Measurements from ENCODE around the gene LDHAL6B. TPM values are rescaled to one million over a fixed set of nuclear protein-coding genes. Genes with fewer than 3 reads are reported as not detected.
A peak's percentile ranks its signal among the peaks of the same experiment; 100 is the strongest.

Gene LDHAL6B
- total RNA-seq, 1 experiment from 2014 or later: not detected

DNA sequence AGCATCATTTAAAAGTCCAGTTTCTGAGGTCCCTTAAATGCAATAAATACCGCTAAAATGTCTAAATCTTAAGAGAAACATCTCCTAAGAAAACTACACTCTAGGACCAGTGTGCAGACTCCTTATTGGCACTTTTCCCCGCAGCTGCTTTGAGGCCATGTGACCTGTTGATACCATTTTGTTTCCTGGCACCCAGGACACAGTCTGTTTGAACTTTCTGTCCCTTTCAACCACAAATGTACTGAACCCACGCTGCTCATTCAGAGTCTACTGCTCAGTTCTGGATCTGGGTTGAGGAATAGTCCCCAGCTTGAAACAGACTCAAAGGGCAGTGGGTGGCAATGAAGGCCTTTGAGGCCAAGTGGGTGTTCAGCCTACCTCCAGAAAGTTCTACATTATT lies 17.1 kb downstream of the LDHAL6B start:
- Mint-ChIP-seq H3K4me3 (ENCODE audit: unreplicated experiment) (no peak overlapping the region), H3K4me1 (ENCODE audit: low read depth, unreplicated experiment) (no peaks in the 10 kb centered on the region), H3K27ac (ENCODE audit: unreplicated experiment) (no peak overlapping the region), H3K36me3 (ENCODE audit: insufficient read depth, unreplicated experiment) (peaks cover 69% of the 10 kb centered on the region), H3K27me3 (ENCODE audit: insufficient read depth, unreplicated experiment) (no peaks in the 10 kb centered on the region), H3K9me3 (ENCODE audit: unreplicated experiment) (no peaks in the 10 kb centered on the region)
- Histone ChIP-seq H3K36me3 (ENCODE audit: control insufficient read depth, insufficient read depth, low read length) (no peaks in the 10 kb centered on the region; the same call in none of the 2 replicates), H3K27me3 (replicated peaks; ENCODE audit: control insufficient read depth, insufficient read depth, low read length) (no peaks in the 10 kb centered on the region), H3K4me3 (ENCODE audit: low read depth, low read length) (no peak overlapping the region), H3K4me1 (no peaks in the 10 kb centered on the region), H3K9me3 (no peaks in the 10 kb centered on the region)
- DNase-seq: no peak
- TF ChIP-seq, protein P1, sequence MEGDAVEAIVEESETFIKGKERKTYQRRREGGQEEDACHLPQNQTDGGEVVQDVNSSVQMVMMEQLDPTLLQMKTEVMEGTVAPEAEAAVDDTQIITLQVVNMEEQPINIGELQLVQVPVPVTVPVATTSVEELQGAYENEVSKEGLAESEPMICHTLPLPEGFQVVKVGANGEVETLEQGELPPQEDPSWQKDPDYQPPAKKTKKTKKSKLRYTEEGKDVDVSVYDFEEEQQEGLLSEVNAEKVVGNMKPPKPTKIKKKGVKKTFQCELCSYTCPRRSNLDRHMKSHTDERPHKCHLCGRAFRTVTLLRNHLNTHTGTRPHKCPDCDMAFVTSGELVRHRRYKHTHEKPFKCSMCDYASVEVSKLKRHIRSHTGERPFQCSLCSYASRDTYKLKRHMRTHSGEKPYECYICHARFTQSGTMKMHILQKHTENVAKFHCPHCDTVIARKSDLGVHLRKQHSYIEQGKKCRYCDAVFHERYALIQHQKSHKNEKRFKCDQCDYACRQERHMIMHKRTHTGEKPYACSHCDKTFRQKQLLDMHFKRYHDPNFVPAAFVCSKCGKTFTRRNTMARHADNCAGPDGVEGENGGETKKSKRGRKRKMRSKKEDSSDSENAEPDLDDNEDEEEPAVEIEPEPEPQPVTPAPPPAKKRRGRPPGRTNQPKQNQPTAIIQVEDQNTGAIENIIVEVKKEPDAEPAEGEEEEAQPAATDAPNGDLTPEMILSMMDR (IDR thresholded peaks at IDR 0.05; ENCODE audit: insufficient read depth in 1 of 2, low read depth in 1 of 2, low read length in 1 of 2, severe bottlenecking in 1 of 2, unreplicated experiment in 1 of 2): no peak
- intact Hi-C loops (cut with micrococcal nuclease; ENCODE audit: unreplicated experiment): no loop called here
- ChIA-PET CTCF (no interaction called here), POLR2A (no interaction called here)
- no TSS peak for BruUV-seq (replicated peaks)

DNA sequence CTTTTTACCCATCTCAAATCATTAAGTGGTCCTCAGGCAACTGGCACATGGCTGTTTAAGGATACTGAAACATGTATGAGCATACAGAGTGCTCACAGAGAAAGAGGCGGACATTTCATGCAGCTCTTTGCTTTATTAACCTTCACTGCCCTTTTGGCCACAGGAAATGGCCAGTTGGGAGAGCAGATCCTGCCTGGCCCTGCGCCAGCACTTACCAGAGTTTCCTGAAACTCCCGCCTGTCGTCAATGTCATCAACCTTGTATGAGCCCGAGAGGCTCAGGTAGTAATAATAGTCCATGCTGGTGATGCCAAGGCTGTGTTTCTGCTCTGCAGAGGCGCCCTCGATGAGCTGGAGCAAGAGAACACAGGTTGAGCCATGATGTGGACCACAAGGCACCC lies 17.8 kb downstream of the LDHAL6B start:
- H3K4me1 ChIP-seq: no peaks in the 10 kb centered on the region
- H3K36me3 ChIP-seq (ENCODE audit: control insufficient read depth, insufficient read depth, low read length): no peaks in the 10 kb centered on the region; the same call in none of the 2 replicates
- no peak overlapping the region for H3K27ac Mint-ChIP-seq (ENCODE audit: unreplicated experiment)
- H3K4me3 ChIP-seq (ENCODE audit: low read depth, low read length): no peak overlapping the region
- BruUV-seq (replicated peaks): no TSS peak
- no peaks in the 10 kb centered on the region for H3K9me3 ChIP-seq
- intact Hi-C loops (cut with micrococcal nuclease; ENCODE audit: unreplicated experiment): no loop called here
- ChIA-PET POLR2A (no interaction called here), CTCF (no interaction called here)
- no peaks in the 10 kb centered on the region for H3K27me3 ChIP-seq (replicated peaks; ENCODE audit: control insufficient read depth, insufficient read depth, low read length)
- H3K36me3 Mint-ChIP-seq (ENCODE audit: insufficient read depth, unreplicated experiment): peaks cover 63% of the 10 kb centered on the region
- no peaks in the 10 kb centered on the region for H3K27me3 Mint-ChIP-seq (ENCODE audit: insufficient read depth, unreplicated experiment)
- DNase-seq: no peak
- no peak overlapping the region for H3K4me3 Mint-ChIP-seq (ENCODE audit: unreplicated experiment)
- TF ChIP-seq, protein P1 (IDR thresholded peaks at IDR 0.05; ENCODE audit: insufficient read depth in 1 of 2, low read depth in 1 of 2, low read length in 1 of 2, severe bottlenecking in 1 of 2, unreplicated experiment in 1 of 2): no peak
- no peaks in the 10 kb centered on the region for H3K9me3 Mint-ChIP-seq (ENCODE audit: unreplicated experiment)
- H3K4me1 Mint-ChIP-seq (ENCODE audit: low read depth, unreplicated experiment): no peaks in the 10 kb centered on the region

DNA sequence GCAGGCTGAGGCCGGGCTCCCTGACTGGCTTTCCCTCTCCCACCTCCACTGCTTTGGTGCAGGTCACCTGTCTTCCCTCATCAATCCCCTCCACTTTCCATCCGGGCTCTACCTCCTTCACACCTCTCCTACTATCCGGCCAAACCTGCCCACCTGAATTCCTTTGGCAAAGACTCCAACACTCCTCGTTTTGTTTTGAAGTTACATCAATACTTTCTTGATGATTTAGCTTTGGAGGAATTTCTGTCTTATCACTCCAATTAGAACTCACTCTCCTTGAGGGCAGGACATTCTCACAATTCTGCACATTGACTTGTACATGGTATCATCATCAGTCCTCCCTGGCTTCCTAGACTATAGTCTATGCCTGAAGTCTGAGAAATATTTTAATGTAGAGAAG lies 20.4 kb downstream of the LDHAL6B start:
- H3K9me3 ChIP-seq: no peaks in the 10 kb centered on the region
- ChIA-PET POLR2A (no interaction called here), CTCF (no interaction called here)
- intact Hi-C loops (cut with micrococcal nuclease; ENCODE audit: unreplicated experiment): no loop called here
- no TSS peak for BruUV-seq (replicated peaks)
- no peaks in the 10 kb centered on the region for H3K27me3 ChIP-seq (replicated peaks; ENCODE audit: control insufficient read depth, insufficient read depth, low read length)
- Mint-ChIP-seq H3K36me3 (ENCODE audit: insufficient read depth, unreplicated experiment) (peaks cover 56% of the 10 kb centered on the region), H3K27ac (ENCODE audit: unreplicated experiment) (peak overlapping the region; percentile 17), H3K9me3 (ENCODE audit: unreplicated experiment) (no peaks in the 10 kb centered on the region), H3K27me3 (ENCODE audit: insufficient read depth, unreplicated experiment) (no peaks in the 10 kb centered on the region), H3K4me1 (ENCODE audit: low read depth, unreplicated experiment) (no peaks in the 10 kb centered on the region), H3K4me3 (ENCODE audit: unreplicated experiment) (no peak overlapping the region)
- TF ChIP-seq, protein P1 (IDR thresholded peaks at IDR 0.05; ENCODE audit: insufficient read depth in 1 of 2, low read depth in 1 of 2, low read length in 1 of 2, severe bottlenecking in 1 of 2, unreplicated experiment in 1 of 2): no peak
- DNase-seq: no peak
- peaks cover 1% of the 10 kb centered on the region for H3K36me3 ChIP-seq (ENCODE audit: control insufficient read depth, insufficient read depth, low read length)
- no peak overlapping the region for H3K4me3 ChIP-seq (ENCODE audit: low read depth, low read length)
- H3K4me1 ChIP-seq: no peaks in the 10 kb centered on the region
